M059J (cell line): ENCODE measurements around the gene PRODH2. TPM values are rescaled to one million over a fixed set of nuclear protein-coding genes. Genes with fewer than 3 reads are reported as not detected.
A peak's percentile ranks its signal among the peaks of the same experiment; 100 is the strongest.
"Not testable (repeated sequence)": the region's sequence is repeated elsewhere in the genome, so short reads cannot be mapped to it uniquely, and the experiment has no call there.

Source experiments
- DNase-seq: peaks from one replicate; pipeline ENCODE4 v3.0.0-alpha.2; 2012; ENCODE audit warnings: low read depth
- total RNA-seq: library from RNA; depleted of rRNA; stranded (reverse); fragments of >200 nt; shearing (Covaris generic); gene quantifications from 2 replicates; pipeline ENCODE4 v1.2.3, GENCODE V29; 2014

The PRODH2 gene
- total RNA-seq, 1 experiment from 2014 or later, result not detected

GRCh38 chr19:35843676-35844481, 31.2 kb upstream of the PRODH2 start:
- DNase-seq, result no peak

GRCh38 chr19:35842666-35843272, 30.1 kb upstream of the PRODH2 start:
- no peak for DNase-seq

GRCh38 chr19:35841961-35842595, 29.4 kb upstream of the PRODH2 start:
- DNase-seq, result no peak

GRCh38 chr19:35836096-35836495, 23.5 kb upstream of the PRODH2 start:
- not testable (repeated sequence) for DNase-seq

- no peak for DNase-seq
These were observed 21.3 kb upstream of the PRODH2 start for GRCh38 chr19:35833972-35834371.

- no peak for DNase-seq
These were observed 19.4 kb upstream of the PRODH2 start for GRCh38 chr19:35832054-35832453.

GRCh38 chr19:35830986-35831385, 18.3 kb upstream of the PRODH2 start:
- DNase-seq, result no peak

GRCh38 chr19:35828692-35829301, 16.2 kb upstream of the PRODH2 start:
- peak; percentile 50 for DNase-seq

- no peak for DNase-seq
These were observed 11.5 kb upstream of the PRODH2 start for GRCh38 chr19:35824150-35824549.

GRCh38 chr19:35822579-35822978, 9.9 kb upstream of the PRODH2 start:
- no peak for DNase-seq

GRCh38 chr19:35818445-35818844, 5.8 kb upstream of the PRODH2 start:
- no peak for DNase-seq

- DNase-seq, result no peak
These were observed 4.2 kb upstream of the PRODH2 start for GRCh38 chr19:35816846-35817245.

- DNase-seq, result no peak
These were observed 3.6 kb upstream of the PRODH2 start for GRCh38 chr19:35816262-35816661.

GRCh38 chr19:35813043-35813890, 622 bp upstream of the PRODH2 start:
- DNase-seq, result no peak

- DNase-seq, result no peak
These were observed 1.1 kb downstream of the PRODH2 start for GRCh38 chr19:35811317-35812219.

- DNase-seq, result no peak
These were observed 5.0 kb downstream of the PRODH2 start for GRCh38 chr19:35807633-35808032.

GRCh38 chr19:35806597-35806996, 6.0 kb downstream of the PRODH2 start:
- DNase-seq, result no peak

- DNase-seq, result no peak
These were observed 7.0 kb downstream of the PRODH2 start for GRCh38 chr19:35805526-35806102.

GRCh38 chr19:35801828-35802227, 10.8 kb downstream of the PRODH2 start:
- no peak for DNase-seq

GRCh38 chr19:35797663-35798062, 15.0 kb downstream of the PRODH2 start:
- DNase-seq, result no peak
